ENCODE measurements around the gene NCF4. TPM values are rescaled to one million over a fixed set of nuclear protein-coding genes. Genes with fewer than 3 reads are reported as not detected.

The NCF4 gene
- total RNA-seq, 1 experiment from 2014 or later = not detected

GRCh38 chr22:36864454-36865215 lies 3.8 kb downstream of the NCF4 start:
- Histone ChIP-seq H3K4me1 (ENCODE audit: insufficient read depth, low read length, poor library complexity, severe bottlenecking) (no peaks in the 10 kb centered on the region), H3K4me3 (ENCODE audit: low read depth, low read length, poor library complexity, severe bottlenecking) (no peak overlapping the region), H3K9me3 (ENCODE audit: low read depth, low read length, poor library complexity, severe bottlenecking) (no peaks in the 10 kb centered on the region), H3K27ac (ENCODE audit: low read depth, low read length, poor library complexity, severe bottlenecking) (no peak overlapping the region), H3K27me3 (replicated peaks; ENCODE audit: insufficient read depth, low read depth, low read length, poor library complexity) (peaks cover 13% of the 10 kb centered on the region), H3K36me3 (ENCODE audit: insufficient read depth, low read length, poor library complexity, severe bottlenecking) (no peaks in the 10 kb centered on the region)
- POLR2A ChIA-PET (ENCODE audit: low non-redundant PET) = no interaction called here
- CTCF ChIA-PET = no interaction called here
- no peak for DNase-seq (ENCODE audit: low spot score)
- no TSS peak for BruUV-seq (replicated peaks)
- TF ChIP-seq EZH2 (IDR thresholded peaks at IDR 0.05; ENCODE audit: borderline replicate concordance, low read depth, low read length, poor library complexity, severe bottlenecking) = no peak
- TF ChIP-seq, protein P1, sequence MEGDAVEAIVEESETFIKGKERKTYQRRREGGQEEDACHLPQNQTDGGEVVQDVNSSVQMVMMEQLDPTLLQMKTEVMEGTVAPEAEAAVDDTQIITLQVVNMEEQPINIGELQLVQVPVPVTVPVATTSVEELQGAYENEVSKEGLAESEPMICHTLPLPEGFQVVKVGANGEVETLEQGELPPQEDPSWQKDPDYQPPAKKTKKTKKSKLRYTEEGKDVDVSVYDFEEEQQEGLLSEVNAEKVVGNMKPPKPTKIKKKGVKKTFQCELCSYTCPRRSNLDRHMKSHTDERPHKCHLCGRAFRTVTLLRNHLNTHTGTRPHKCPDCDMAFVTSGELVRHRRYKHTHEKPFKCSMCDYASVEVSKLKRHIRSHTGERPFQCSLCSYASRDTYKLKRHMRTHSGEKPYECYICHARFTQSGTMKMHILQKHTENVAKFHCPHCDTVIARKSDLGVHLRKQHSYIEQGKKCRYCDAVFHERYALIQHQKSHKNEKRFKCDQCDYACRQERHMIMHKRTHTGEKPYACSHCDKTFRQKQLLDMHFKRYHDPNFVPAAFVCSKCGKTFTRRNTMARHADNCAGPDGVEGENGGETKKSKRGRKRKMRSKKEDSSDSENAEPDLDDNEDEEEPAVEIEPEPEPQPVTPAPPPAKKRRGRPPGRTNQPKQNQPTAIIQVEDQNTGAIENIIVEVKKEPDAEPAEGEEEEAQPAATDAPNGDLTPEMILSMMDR (conservative IDR thresholded peaks at IDR 0.05; ENCODE audit: low read depth, low read length) = no peak
- intact Hi-C loops (cut with micrococcal nuclease; ENCODE audit: unreplicated experiment) = no loop called here

GRCh38 chr22:36865346-36865745 lies 4.5 kb downstream of the NCF4 start:
- ChIA-PET POLR2A (ENCODE audit: low non-redundant PET) (no interaction called here), CTCF (no interaction called here)
- BruUV-seq (replicated peaks) = no TSS peak
- Histone ChIP-seq H3K9me3 (ENCODE audit: low read depth, low read length, poor library complexity, severe bottlenecking) (no peaks in the 10 kb centered on the region), H3K27ac (ENCODE audit: low read depth, low read length, poor library complexity, severe bottlenecking) (no peak overlapping the region), H3K36me3 (ENCODE audit: insufficient read depth, low read length, poor library complexity, severe bottlenecking) (no peaks in the 10 kb centered on the region), H3K4me1 (ENCODE audit: insufficient read depth, low read length, poor library complexity, severe bottlenecking) (no peaks in the 10 kb centered on the region), H3K4me3 (ENCODE audit: low read depth, low read length, poor library complexity, severe bottlenecking) (no peak overlapping the region), H3K27me3 (replicated peaks; ENCODE audit: insufficient read depth, low read depth, low read length, poor library complexity) (peaks cover 13% of the 10 kb centered on the region)
- intact Hi-C loops (cut with micrococcal nuclease; ENCODE audit: unreplicated experiment) = no loop called here
- no peak for TF ChIP-seq EZH2 (IDR thresholded peaks at IDR 0.05; ENCODE audit: borderline replicate concordance, low read depth, low read length, poor library complexity, severe bottlenecking)
- TF ChIP-seq, protein P1 (conservative IDR thresholded peaks at IDR 0.05; ENCODE audit: low read depth, low read length) = no peak
- DNase-seq (ENCODE audit: low spot score) = no peak

DNA sequence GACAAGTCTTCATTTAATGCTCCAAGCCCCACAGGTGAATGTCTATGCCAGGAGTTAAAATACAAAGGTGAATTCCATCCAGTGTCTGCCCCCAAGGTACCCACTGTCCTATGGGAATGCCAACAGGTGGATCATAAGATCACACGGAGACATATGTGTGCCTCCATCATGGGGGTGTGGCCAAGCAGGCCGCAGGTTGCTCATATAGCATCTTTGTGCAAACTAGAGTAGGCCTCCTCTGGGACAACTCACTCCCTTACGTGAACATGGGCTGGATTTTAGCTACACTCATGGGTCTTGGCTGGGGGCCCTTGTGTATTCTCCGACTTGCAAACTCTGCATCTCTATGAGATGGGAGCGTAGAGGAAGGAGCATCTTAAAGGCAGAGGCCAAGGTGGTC lies 6.9 kb downstream of the NCF4 start:
- no peak overlapping the region for H3K4me3 ChIP-seq (ENCODE audit: low read depth, low read length, poor library complexity, severe bottlenecking)
- no peaks in the 10 kb centered on the region for H3K36me3 ChIP-seq (ENCODE audit: insufficient read depth, low read length, poor library complexity, severe bottlenecking)
- TF ChIP-seq, protein P1 (conservative IDR thresholded peaks at IDR 0.05; ENCODE audit: low read depth, low read length) = no peak
- TF ChIP-seq EZH2 (IDR thresholded peaks at IDR 0.05; ENCODE audit: borderline replicate concordance, low read depth, low read length, poor library complexity, severe bottlenecking) = no peak
- ChIA-PET CTCF (no interaction called here), POLR2A (ENCODE audit: low non-redundant PET) (no interaction called here)
- no peaks in the 10 kb centered on the region for H3K9me3 ChIP-seq (ENCODE audit: low read depth, low read length, poor library complexity, severe bottlenecking)
- no peak for DNase-seq (ENCODE audit: low spot score)
- no peak overlapping the region for H3K27ac ChIP-seq (ENCODE audit: low read depth, low read length, poor library complexity, severe bottlenecking)
- intact Hi-C loops (cut with micrococcal nuclease; ENCODE audit: unreplicated experiment) = no loop called here
- H3K27me3 ChIP-seq (replicated peaks; ENCODE audit: insufficient read depth, low read depth, low read length, poor library complexity) = peaks cover 13% of the 10 kb centered on the region
- BruUV-seq (replicated peaks) = no TSS peak
- no peaks in the 10 kb centered on the region for H3K4me1 ChIP-seq (ENCODE audit: insufficient read depth, low read length, poor library complexity, severe bottlenecking)
